GM12878 (cell line): ENCODE data around the gene UROD. TPM values are rescaled to one million over a fixed set of nuclear protein-coding genes. Genes with fewer than 3 reads are reported as not detected.
A peak's percentile ranks its signal among the peaks of the same experiment; 100 is the strongest.

Source experiments
- ATAC-seq: fragments of 200-7000 bp; cut with Tn5 transposase; 3 replicates; pipeline ENCODE4 v1.9.1; 2020; ENCODE audit warnings: mild to moderate bottlenecking, moderate library complexity
- BruUV-seq: library from RNA; stranded (reverse); fragments of 400-500 nt; replicated peaks from 2 replicates; lab custom pipeline; 2021; lab: Mats Ljungman, UMichigan
- CTCF ChIA-PET: fragments of 300-600 bp; sonication (Branson Sonifier 250); formaldehyde crosslinking; extraction: SDS; loops from one replicate; lab custom pipeline; 2021; ENCODE audit warnings: inconsistent platforms; lab: Yijun Ruan, JAX
- POLR2A ChIA-PET: fragments of 350-600 bp; formaldehyde crosslinking; extraction: SDS; loops from one replicate; lab custom pipeline; 2021; ENCODE audit warnings: inconsistent platforms; lab: Charles Lee
- RAD21 ChIA-PET: fragments of 300-600 bp; sonication (Branson Sonifier 250); formaldehyde crosslinking; loops from one replicate; lab custom pipeline; 2023; ENCODE audit warnings: antibody characterized with exemption; ENCODE audit not compliant: unreplicated experiment; lab: Charles Lee
- SMC1A ChIA-PET: fragments of 300-600 bp; sonication (Branson Sonifier 250); formaldehyde crosslinking; loops from one replicate; lab custom pipeline; 2023; ENCODE audit not compliant: unreplicated experiment, uncharacterized antibody; lab: Charles Lee
- DNase-seq: peaks from one replicate; pipeline ENCODE4 v3.0.0-alpha.2; 2011; ENCODE audit warnings: low read depth, low spot score
- FAIRE-seq: peaks from 3 replicates; lab custom pipeline; 2011; peaks lifted over from hg19 to GRCh38; lab: Jason Lieb, UNC
- H2AFZ ChIP-seq: 2 replicates; pipeline ENCODE4 v1.6.0; 2011; ENCODE audit warnings: low read depth, low read length, control low read depth; ENCODE audit not compliant: control insufficient read depth
- H3K27ac ChIP-seq: 2 replicates; pipeline ENCODE4 v1.5.1; 2011; ENCODE audit warnings: control low read depth; ENCODE audit not compliant: control insufficient read depth, insufficient read depth
- H3K27me3 ChIP-seq, 2 experiments: replicated peaks in 1 of 2; 2 replicates each; pipeline versions ENCODE4 v1.6.0 to v1.6.1; 2011; ENCODE audit warnings: low read length in 1 of 2; ENCODE audit not compliant: control insufficient read depth in 2 of 2, insufficient read depth in 2 of 2
- H3K36me3 ChIP-seq, 2 experiments: 2 replicates each; pipeline ENCODE4 v1.5.1; 2011; ENCODE audit warnings: low read length in 1 of 2; ENCODE audit not compliant: control insufficient read depth in 2 of 2, insufficient read depth in 2 of 2
- H3K4me1 ChIP-seq: 2 replicates; pipeline ENCODE4 v1.6.1; 2011; ENCODE audit warnings: mild to moderate bottlenecking, low read length, moderate library complexity, mixed read lengths; ENCODE audit not compliant: control insufficient read depth, insufficient read depth
- H3K4me2 ChIP-seq: 2 replicates; pipeline ENCODE4 v1.6.0; 2011; ENCODE audit warnings: control low read depth; ENCODE audit not compliant: control insufficient read depth, insufficient read depth
- H3K4me3 ChIP-seq: fragments of 200-600 bp; sonication (generic); 2 replicates; pipeline ENCODE4 v1.5.1; 2016
- H3K79me2 ChIP-seq: 2 replicates; pipeline ENCODE4 v1.6.0; 2011; ENCODE audit warnings: low read length; ENCODE audit not compliant: control insufficient read depth, insufficient read depth
- H3K9ac ChIP-seq: 2 replicates; pipeline ENCODE4 v1.8.0; 2011; ENCODE audit warnings: low read length, control low read depth, mixed read lengths; ENCODE audit not compliant: control insufficient read depth, insufficient read depth
- H3K9me3 ChIP-seq: replicated peaks from 3 replicates; pipeline ENCODE4 v1.5.1; 2011; ENCODE audit warnings: mild to moderate bottlenecking, low read length; ENCODE audit not compliant: control insufficient read depth, insufficient read depth
- H4K20me1 ChIP-seq: 2 replicates; pipeline ENCODE4 v1.6.0; 2011; ENCODE audit not compliant: control insufficient read depth, insufficient read depth
- ATF7 ChIP-seq: fragments of 450-650 bp; IDR thresholded peaks from 2 replicates; pipeline ENCODE4 v1.6.1; 2016; ENCODE audit warnings: low read depth, mild to moderate bottlenecking
- EZH2 ChIP-seq: IDR thresholded peaks from 2 replicates; pipeline ENCODE4 v1.6.1; 2012; ENCODE audit warnings: low read depth, mild to moderate bottlenecking, control low read depth, inconsistent platforms, low read length, borderline replicate concordance; ENCODE audit not compliant: control insufficient read depth
- FOS ChIP-seq: IDR thresholded peaks from 3 replicates; pipeline ENCODE4 v1.6.1; 2011; ENCODE audit warnings: borderline replicate concordance; ENCODE audit not compliant: insufficient read length; ENCODE audit errors: extremely low read depth
- IKZF1 ChIP-seq: fragments of 450-650 bp; conservative IDR thresholded peaks from 2 replicates; pipeline ENCODE4 v1.6.1; 2017; ENCODE audit warnings: antibody characterized with exemption, mild to moderate bottlenecking
- NFYB ChIP-seq: IDR thresholded peaks from 2 replicates; pipeline ENCODE4 v1.6.1; 2011; ENCODE audit warnings: low read depth, mild to moderate bottlenecking, low read length, improper control_type of control experiment, moderate library complexity; ENCODE audit not compliant: insufficient read depth
- RUNX3 ChIP-seq: IDR thresholded peaks from 2 replicates; pipeline ENCODE4 v1.6.1; 2012; ENCODE audit warnings: low read length, inconsistent platforms
- SMAD1 ChIP-seq: fragments of 450-650 bp; IDR thresholded peaks from 2 replicates; pipeline ENCODE4 v1.6.1; 2018; ENCODE audit warnings: mild to moderate bottlenecking, low read depth; ENCODE audit not compliant: partially characterized antibody
- WGBS: methylation state at CpG from one replicate; pipeline ENCODE4 v1.1.6; 2016; ENCODE audit warnings: low lambda C conversion rate; ENCODE audit not compliant: insufficient replicate concordance, insufficient coverage; ENCODE audit errors: missing lambda C conversion rate; 5-methylcytosine and 5-hydroxymethylcytosine counted together
- in situ Hi-C: fragments of 300-500 bp; cut with MboI; formaldehyde crosslinking; loops from 9 replicates; pipeline ENCODE4 v1.14.3; 2018; ENCODE audit warnings: mixed read lengths
- intact Hi-C: fragments of 100-400 bp; cut with micrococcal nuclease; formaldehyde crosslinking; loops from one replicate; pipeline ENCODE4 v1.14.2; 2022; ENCODE audit not compliant: unreplicated experiment
- polyA plus RNA-seq, 11 experiments: library from polyadenylated mRNA; depleted of rRNA in 4 of 11; unstranded in 6 of 11; stranded (reverse) in 5 of 11; fragments of >200 nt; fragmentation: Nextera tagmentation in 4 of 11; fragmentation: Illumina TruSeq in 1 of 11; extraction: Ambion mirVana in 4 of 11; extraction: Trizol in 1 of 11; gene quantifications; 1 replicate in 1 of 11; 2 replicates in 10 of 11; pipeline versions ENCODE4 v1.2.1 to v1.2.3, GENCODE V29; 2011 to 2016; ENCODE audit warnings: inconsistent platforms in 2 of 11, missing spikeins in 2 of 11, low read depth in 1 of 11
- total RNA-seq, 4 experiments: library from RNA; depleted of rRNA in 3 of 4; stranded (reverse); fragments of >200 nt in 3 of 4; fragmentation: Illumina TruSeq in 1 of 4; extraction: Trizol in 1 of 4; gene quantifications; 2 replicates each; pipeline versions ENCODE4 v1.2.1 to v1.2.3, GENCODE V29; 2013 to 2021
- TF ChIP-seq, protein P1 (sequence below): IDR thresholded peaks from 2 replicates; pipeline ENCODE4 v1.6.1; 2012; ENCODE audit warnings: improper control_type of control experiment, low read depth, low read length; ENCODE audit not compliant: insufficient replicate concordance
- TF ChIP-seq, protein P2 (sequence below): fragments of 450-650 bp; IDR thresholded peaks from 2 replicates; pipeline ENCODE4 v1.6.1; 2018; ENCODE audit warnings: mild to moderate bottlenecking, low read depth, moderate library complexity; ENCODE audit not compliant: partially characterized antibody

Gene UROD
- total and polyA plus RNA-seq, 10 of the 15 experiments (the other 5 are each of a cell fraction or from before 2014, with no cell fraction given): 65.8 to 330 (median 102) TPM

DNA sequence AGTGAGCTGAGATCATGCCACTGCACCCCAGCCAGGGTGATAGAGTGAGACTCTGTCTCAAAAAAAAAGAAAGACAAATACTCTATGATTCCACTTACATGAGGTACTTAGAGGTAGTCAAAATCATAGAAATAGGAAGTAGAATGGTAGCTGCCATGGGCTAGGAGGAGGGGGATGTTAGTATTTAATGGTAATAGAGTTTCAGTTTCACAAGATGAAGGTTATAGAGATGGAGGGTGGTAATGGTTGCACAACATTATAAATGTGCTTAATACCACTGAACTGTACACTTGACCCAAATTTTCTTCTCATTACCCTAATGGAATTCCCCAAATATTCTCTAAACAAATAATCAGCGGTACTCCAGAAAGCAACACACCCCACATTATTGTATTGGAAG lies 38.4 kb upstream of the UROD start:
- in situ Hi-C loops (no loop called here), intact Hi-C loops (no loop called here)
- H3K9ac ChIP-seq: no peak overlapping the region
- 0% methylated on average over 1 of the region's 1 CpG for WGBS
- ChIA-PET CTCF (no interaction called here), RAD21 (no interaction called here), SMC1A (no interaction called here), POLR2A (interaction anchor here (0.6 kb wide), 1 partner anchor 12 kb away, joined by 3 read pairs; no protein-coding TSS in a partner anchor)
- no peaks in the 10 kb centered on the region for H3K79me2 ChIP-seq
- no peak overlapping the region for H3K4me2 ChIP-seq
- H3K4me1 ChIP-seq: peaks cover 5% of the 10 kb centered on the region; the same call in 1 of the 2 replicates
- peaks cover 1% of the 10 kb centered on the region; the same call in 2 of the 3 replicates for H3K9me3 ChIP-seq
- no peaks in the 10 kb centered on the region for H3K27me3 ChIP-seq
- ATAC-seq (peak; percentile 79), FAIRE-seq (no peak), DNase-seq (peak; percentile 5)
- peaks cover 0 to 2% of the 10 kb centered on the region in 2 experiments; a peak in 2 of 4 replicates for H3K36me3 ChIP-seq
- BruUV-seq: no TSS peak
- TF ChIP-seq, protein P1, sequence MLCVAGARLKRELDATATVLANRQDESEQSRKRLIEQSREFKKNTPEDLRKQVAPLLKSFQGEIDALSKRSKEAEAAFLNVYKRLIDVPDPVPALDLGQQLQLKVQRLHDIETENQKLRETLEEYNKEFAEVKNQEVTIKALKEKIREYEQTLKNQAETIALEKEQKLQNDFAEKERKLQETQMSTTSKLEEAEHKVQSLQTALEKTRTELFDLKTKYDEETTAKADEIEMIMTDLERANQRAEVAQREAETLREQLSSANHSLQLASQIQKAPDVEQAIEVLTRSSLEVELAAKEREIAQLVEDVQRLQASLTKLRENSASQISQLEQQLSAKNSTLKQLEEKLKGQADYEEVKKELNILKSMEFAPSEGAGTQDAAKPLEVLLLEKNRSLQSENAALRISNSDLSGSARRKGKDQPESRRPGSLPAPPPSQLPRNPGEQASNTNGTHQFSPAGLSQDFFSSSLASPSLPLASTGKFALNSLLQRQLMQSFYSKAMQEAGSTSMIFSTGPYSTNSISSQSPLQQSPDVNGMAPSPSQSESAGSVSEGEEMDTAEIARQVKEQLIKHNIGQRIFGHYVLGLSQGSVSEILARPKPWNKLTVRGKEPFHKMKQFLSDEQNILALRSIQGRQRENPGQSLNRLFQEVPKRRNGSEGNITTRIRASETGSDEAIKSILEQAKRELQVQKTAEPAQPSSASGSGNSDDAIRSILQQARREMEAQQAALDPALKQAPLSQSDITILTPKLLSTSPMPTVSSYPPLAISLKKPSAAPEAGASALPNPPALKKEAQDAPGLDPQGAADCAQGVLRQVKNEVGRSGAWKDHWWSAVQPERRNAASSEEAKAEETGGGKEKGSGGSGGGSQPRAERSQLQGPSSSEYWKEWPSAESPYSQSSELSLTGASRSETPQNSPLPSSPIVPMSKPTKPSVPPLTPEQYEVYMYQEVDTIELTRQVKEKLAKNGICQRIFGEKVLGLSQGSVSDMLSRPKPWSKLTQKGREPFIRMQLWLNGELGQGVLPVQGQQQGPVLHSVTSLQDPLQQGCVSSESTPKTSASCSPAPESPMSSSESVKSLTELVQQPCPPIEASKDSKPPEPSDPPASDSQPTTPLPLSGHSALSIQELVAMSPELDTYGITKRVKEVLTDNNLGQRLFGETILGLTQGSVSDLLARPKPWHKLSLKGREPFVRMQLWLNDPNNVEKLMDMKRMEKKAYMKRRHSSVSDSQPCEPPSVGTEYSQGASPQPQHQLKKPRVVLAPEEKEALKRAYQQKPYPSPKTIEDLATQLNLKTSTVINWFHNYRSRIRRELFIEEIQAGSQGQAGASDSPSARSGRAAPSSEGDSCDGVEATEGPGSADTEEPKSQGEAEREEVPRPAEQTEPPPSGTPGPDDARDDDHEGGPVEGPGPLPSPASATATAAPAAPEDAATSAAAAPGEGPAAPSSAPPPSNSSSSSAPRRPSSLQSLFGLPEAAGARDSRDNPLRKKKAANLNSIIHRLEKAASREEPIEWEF: no peak
- TF ChIP-seq, protein P2, sequence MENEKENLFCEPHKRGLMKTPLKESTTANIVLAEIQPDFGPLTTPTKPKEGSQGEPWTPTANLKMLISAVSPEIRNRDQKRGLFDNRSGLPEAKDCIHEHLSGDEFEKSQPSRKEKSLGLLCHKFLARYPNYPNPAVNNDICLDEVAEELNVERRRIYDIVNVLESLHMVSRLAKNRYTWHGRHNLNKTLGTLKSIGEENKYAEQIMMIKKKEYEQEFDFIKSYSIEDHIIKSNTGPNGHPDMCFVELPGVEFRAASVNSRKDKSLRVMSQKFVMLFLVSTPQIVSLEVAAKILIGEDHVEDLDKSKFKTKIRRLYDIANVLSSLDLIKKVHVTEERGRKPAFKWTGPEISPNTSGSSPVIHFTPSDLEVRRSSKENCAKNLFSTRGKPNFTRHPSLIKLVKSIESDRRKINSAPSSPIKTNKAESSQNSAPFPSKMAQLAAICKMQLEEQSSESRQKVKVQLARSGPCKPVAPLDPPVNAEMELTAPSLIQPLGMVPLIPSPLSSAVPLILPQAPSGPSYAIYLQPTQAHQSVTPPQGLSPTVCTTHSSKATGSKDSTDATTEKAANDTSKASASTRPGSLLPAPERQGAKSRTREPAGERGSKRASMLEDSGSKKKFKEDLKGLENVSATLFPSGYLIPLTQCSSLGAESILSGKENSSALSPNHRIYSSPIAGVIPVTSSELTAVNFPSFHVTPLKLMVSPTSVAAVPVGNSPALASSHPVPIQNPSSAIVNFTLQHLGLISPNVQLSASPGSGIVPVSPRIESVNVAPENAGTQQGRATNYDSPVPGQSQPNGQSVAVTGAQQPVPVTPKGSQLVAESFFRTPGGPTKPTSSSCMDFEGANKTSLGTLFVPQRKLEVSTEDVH: no peak
- TF ChIP-seq RUNX3 (no peak), EZH2 (no peak), FOS (no peak), SMAD1 (no peak), IKZF1 (no peak), ATF7 (no peak), NFYB (no peak)
- no peaks in the 10 kb centered on the region for H4K20me1 ChIP-seq
- H3K4me3 ChIP-seq: no peak overlapping the region
- no peak overlapping the region for H2AFZ ChIP-seq
- H3K27ac ChIP-seq: no peak overlapping the region
